Thyroid gland (tissue), 4 donors: Measurements from ENCODE around the gene PALMD. TPM values are rescaled to one million over a fixed set of nuclear protein-coding genes. Genes with fewer than 3 reads are reported as not detected.

ENCODE experiments used
- DNase-seq, 2 donors: peaks; one replicate each; pipeline ENCODE4 v3.0.0-alpha.2; 2019
- H3K27ac ChIP-seq, 3 donors: fragments of 200-600 bp; sonication (generic); 1 replicate in 2 of 3; 2 replicates in 1 of 3; pipeline ENCODE4 v1.5.1; 2016 to 2019; ENCODE audit warnings: mild to moderate bottlenecking in 1 of 3, moderate library complexity in 1 of 3
- H3K27me3 ChIP-seq: fragments of 200-600 bp; sonication (generic); one replicate; pipeline ENCODE4 v1.5.1; 2019
- H3K36me3 ChIP-seq, 2 donors: fragments of 200-600 bp; sonication (generic); one replicate each; pipeline ENCODE4 v1.5.1; 2016 to 2019
- H3K4me1 ChIP-seq, 2 donors: fragments of 200-600 bp; sonication (generic); one replicate each; pipeline ENCODE4 v1.5.1; 2017 to 2019
- H3K4me3 ChIP-seq, 3 donors: fragments of 200-600 bp; sonication (generic); replicated peaks in 1 of 3; 1 replicate in 2 of 3; 2 replicates in 1 of 3; pipeline ENCODE4 v1.5.1; 2016; ENCODE audit warnings: mild to moderate bottlenecking in 1 of 3
- H3K9me3 ChIP-seq: fragments of 200-600 bp; sonication (generic); one replicate; pipeline ENCODE4 v1.5.1; 2017
- POLR2A ChIP-seq, 2 donors: fragments of 450-650 bp; IDR thresholded peaks; one replicate each; pipeline ENCODE4 v1.6.1; 2017; ENCODE audit warnings: antibody characterized with exemption in 2 of 2, mild to moderate bottlenecking in 2 of 2, moderate library complexity in 1 of 2
- WGBS, 2 donors: methylation state at CpG; one replicate each; pipeline ENCODE4 v1.1.5; 2017; 5-methylcytosine and 5-hydroxymethylcytosine counted together
- intact Hi-C: fragments of 100-400 bp; cut with DNase I; formaldehyde crosslinking; loops from one replicate; pipeline ENCODE4 v1.15.1; 2023
- total RNA-seq, 4 donors: library from RNA; depleted of rRNA; stranded (reverse); fragments of >200 nt; gene quantifications; one replicate each; pipeline ENCODE4 v1.2.3, GENCODE V29; 2016
- TF ChIP-seq, protein P1 (sequence below), 6 experiments: fragments of 200-600 bp in 3 of 6; fragments of 450-650 bp in 3 of 6; sonication (generic) in 3 of 6; IDR thresholded peaks; one replicate each; pipeline ENCODE4 v1.5.1; 2016 to 2019; ENCODE audit warnings: antibody characterized with exemption in 6 of 6, mild to moderate bottlenecking in 2 of 6, inconsistent platforms in 1 of 6, moderate library complexity in 1 of 6

Gene PALMD
- total RNA-seq, 4 donors from 2014 or later, result 6.9 to 14.1 (median 11.2) TPM

DNA sequence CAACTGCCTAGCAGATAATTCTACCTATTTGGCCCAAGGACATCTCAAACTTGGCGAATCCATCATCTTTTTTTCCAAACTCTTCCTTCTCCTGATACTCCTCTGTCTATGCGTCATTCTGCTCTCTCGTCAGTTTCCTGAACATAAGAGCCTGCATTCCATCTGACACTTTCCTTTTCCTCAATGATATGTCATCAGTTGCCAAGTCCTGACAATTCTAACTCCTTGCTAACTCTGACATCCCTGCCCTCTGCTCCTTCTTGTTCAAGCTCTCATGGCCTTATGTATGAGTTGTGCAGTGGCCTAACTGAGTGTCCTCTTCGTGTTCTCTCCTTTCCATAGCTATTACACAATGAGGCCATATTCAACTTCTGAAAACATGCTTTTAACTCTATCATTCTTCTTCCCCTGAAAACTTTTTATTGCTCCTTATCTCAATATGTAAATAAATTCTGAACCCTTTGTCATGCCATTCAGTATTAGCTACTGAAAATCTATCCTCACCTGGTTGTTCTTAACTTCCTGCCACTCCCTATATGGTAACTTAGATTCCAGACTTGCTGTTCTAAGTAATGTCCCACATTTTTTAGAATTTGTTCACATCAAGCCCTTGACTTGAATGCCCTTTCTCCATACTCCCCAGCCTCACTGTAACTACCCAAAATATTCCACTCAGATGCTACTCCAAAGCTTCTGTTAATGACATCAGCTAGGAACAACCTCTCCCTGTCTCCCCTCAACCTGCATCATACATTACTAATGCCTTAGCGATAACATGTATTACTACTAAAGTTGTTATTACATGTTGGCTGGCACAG lies 11.5 kb downstream of the PALMD start:
- no peaks in the 10 kb centered on the region for H3K9me3 ChIP-seq
- H3K27me3 ChIP-seq, result no peaks in the 10 kb centered on the region
- TF ChIP-seq, protein P1, sequence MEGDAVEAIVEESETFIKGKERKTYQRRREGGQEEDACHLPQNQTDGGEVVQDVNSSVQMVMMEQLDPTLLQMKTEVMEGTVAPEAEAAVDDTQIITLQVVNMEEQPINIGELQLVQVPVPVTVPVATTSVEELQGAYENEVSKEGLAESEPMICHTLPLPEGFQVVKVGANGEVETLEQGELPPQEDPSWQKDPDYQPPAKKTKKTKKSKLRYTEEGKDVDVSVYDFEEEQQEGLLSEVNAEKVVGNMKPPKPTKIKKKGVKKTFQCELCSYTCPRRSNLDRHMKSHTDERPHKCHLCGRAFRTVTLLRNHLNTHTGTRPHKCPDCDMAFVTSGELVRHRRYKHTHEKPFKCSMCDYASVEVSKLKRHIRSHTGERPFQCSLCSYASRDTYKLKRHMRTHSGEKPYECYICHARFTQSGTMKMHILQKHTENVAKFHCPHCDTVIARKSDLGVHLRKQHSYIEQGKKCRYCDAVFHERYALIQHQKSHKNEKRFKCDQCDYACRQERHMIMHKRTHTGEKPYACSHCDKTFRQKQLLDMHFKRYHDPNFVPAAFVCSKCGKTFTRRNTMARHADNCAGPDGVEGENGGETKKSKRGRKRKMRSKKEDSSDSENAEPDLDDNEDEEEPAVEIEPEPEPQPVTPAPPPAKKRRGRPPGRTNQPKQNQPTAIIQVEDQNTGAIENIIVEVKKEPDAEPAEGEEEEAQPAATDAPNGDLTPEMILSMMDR (IDR thresholded peaks at IDR 0.05), result no peak
- no peak for TF ChIP-seq POLR2A (IDR thresholded peaks at IDR 0.05)
- H3K4me3 ChIP-seq, result no peak overlapping the region
- no peak for DNase-seq
- H3K36me3 ChIP-seq, result no peaks in the 10 kb centered on the region
- intact Hi-C loops, result no loop called here
- peaks cover 8 to 16% of the 10 kb centered on the region in 2 donors for H3K4me1 ChIP-seq
- 83 to 86% methylated on average over 5 of the region's 5 CpGs for WGBS, 2 donors
- H3K27ac ChIP-seq, result peak overlapping the region in 1 of 3 donors; percentile 40

DNA sequence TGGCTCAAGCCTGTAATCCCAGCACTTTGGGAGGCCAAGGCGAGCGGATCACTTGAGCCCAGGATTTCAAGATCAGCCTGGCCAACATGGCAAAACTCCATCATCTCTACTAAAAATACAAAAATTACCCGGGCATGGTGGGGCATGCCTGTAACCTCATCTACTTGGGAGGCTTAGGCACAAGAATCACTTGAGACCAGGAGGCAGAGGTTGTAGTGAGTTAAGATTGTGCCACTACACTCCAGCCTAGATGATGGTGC lies 12.0 kb downstream of the PALMD start:
- intact Hi-C loops, result no loop called here
- H3K27ac ChIP-seq, result no peak overlapping the region
- no peak for DNase-seq
- no peaks in the 10 kb centered on the region for H3K27me3 ChIP-seq
- WGBS, 2 donors, result 85 to 89% methylated on average over 3 of the region's 3 CpGs
- H3K9me3 ChIP-seq, result no peaks in the 10 kb centered on the region
- no peak overlapping the region for H3K4me3 ChIP-seq
- no peaks in the 10 kb centered on the region for H3K36me3 ChIP-seq
- TF ChIP-seq, protein P1 (IDR thresholded peaks at IDR 0.05), result no peak
- TF ChIP-seq POLR2A (IDR thresholded peaks at IDR 0.05), result no peak
- H3K4me1 ChIP-seq, result peaks cover 10 to 20% of the 10 kb centered on the region in 2 donors

DNA sequence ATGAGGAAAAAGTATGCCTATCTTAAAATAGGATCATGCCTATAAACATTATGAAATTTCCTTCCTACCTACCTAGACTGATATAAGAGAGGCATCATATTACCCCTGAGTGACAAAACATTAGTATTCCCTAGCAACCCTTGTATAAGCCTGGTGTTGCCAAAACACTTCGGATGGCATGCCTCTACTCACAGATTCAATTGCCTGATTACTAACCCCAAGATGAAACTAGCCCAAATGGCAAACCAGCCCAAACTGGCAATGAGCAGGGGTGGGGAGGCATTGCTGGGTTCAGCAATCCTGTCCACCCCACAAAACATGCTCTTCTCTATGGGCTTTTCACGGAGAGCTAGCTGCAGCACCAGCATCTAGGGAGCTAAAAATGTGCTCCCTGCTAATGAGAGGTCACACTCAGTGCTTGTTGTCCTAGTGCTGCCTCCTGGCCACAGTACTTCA lies 13.9 kb downstream of the PALMD start:
- no peak for DNase-seq
- H3K4me3 ChIP-seq, result no peak overlapping the region
- WGBS, 2 donors, result 41 to 43% methylated on average over 2 of the region's 2 CpGs
- H3K4me1 ChIP-seq, result peaks cover 10 to 27% of the 10 kb centered on the region in 2 donors
- H3K27me3 ChIP-seq, result no peaks in the 10 kb centered on the region
- intact Hi-C loops, result no loop called here
- no peaks in the 10 kb centered on the region for H3K36me3 ChIP-seq
- H3K9me3 ChIP-seq, result no peaks in the 10 kb centered on the region
- peak overlapping the region; percentile 18 to 38 (median 19) for H3K27ac ChIP-seq
- TF ChIP-seq, protein P1 (IDR thresholded peaks at IDR 0.05), result no peak
- no peak for TF ChIP-seq POLR2A (IDR thresholded peaks at IDR 0.05)

DNA sequence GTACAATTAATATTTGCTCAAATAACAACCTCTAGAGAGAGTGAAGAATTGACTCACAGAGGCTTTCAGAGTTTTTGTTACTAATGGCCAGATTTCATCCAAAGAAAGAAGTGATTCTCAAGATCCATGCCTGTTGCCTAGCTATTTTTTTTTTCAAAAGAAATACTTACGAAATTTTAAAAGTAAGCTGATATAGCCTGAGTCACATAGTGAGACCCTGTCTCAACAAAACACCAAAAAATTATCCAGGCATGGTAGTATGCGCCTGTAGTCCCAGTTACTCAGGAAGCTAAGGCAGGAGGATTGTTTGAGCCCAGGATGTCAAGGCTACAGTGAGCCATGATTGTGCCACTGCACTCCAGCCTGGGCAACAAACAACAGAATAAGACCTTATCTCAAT lies 14.6 kb downstream of the PALMD start:
- Histone ChIP-seq H3K27me3 (no peaks in the 10 kb centered on the region), H3K4me1 (peaks cover 10 to 27% of the 10 kb centered on the region in 2 donors), H3K36me3 (no peaks in the 10 kb centered on the region), H3K4me3 (no peak overlapping the region), H3K9me3 (no peaks in the 10 kb centered on the region), H3K27ac (peak overlapping the region in 1 of 3 donors; percentile 19)
- TF ChIP-seq, protein P1 (IDR thresholded peaks at IDR 0.05), result no peak
- no peak for TF ChIP-seq POLR2A (IDR thresholded peaks at IDR 0.05)
- intact Hi-C loops, result no loop called here
- DNase-seq, result no peak
- 86 to 88% methylated on average over 2 of the region's 2 CpGs for WGBS, 2 donors

DNA sequence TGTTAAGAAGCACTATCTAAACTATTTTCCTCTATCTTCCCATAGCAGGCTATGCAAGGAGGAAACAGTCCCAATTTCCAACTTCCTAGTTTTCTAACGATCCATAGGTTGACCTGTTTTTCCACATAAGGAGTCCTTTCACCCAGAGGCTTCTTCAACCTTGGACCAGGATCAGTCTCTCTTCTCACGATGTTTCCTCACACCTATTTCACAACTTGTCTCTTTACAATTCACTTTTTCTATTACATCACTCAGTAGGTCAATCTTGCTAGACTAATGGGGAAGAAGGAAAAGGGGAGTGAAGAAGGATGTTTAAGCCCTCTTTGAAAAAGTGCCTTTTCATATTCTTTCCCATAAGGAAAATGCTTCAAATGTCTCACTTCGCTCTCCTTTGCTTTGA lies 15.9 kb downstream of the PALMD start:
- Histone ChIP-seq H3K27ac (peak overlapping the region in 1 of 3 donors; percentile 14), H3K9me3 (no peaks in the 10 kb centered on the region), H3K4me1 (peaks cover 10 to 27% of the 10 kb centered on the region in 2 donors), H3K4me3 (no peak overlapping the region), H3K36me3 (no peaks in the 10 kb centered on the region), H3K27me3 (no peaks in the 10 kb centered on the region)
- intact Hi-C loops, result no loop called here
- TF ChIP-seq POLR2A (IDR thresholded peaks at IDR 0.05), result no peak
- TF ChIP-seq, protein P1 (IDR thresholded peaks at IDR 0.05), result no peak
- 79 to 84% methylated on average over 3 of the region's 3 CpGs for WGBS, 2 donors
- DNase-seq, result no peak
